Activated T-helper 1 cell treated with Interleukin-2 at 50 U/mL for 16 hours (primary cell): Measurements from ENCODE around the gene MARCHF9.
A peak's percentile ranks its signal among the peaks of the same experiment; 100 is the strongest.
"Not testable (repeated sequence)": the region's sequence is repeated elsewhere in the genome, so short reads cannot be mapped to it uniquely, and the experiment has no call there.

Experiments used
- DNase-seq: peaks from one replicate; pipeline ENCODE4 v3.0.0-alpha.2; 2020; ENCODE audit warnings: low read depth

Gene MARCHF9

DNA sequence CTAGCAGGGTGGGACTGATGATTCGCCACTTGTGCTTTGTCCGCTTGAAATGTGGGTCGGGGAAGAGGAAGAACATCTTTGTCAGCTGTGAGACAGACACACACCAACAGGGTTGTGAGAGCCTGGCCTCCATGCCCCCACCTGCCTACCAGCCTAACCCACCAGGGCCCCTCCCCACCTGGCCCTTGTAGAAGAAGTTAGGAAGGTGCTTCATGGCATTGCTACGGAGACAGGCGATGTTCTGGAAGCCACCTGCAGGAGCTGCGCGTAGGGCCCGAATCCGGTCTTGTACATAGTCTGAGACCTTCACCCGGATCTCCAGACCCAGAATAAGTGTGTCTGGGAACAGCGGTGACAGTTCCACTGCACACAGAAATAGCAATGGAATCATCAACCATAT lies 14.7 kb downstream of the MARCHF9 start:
- no peak for DNase-seq

DNA sequence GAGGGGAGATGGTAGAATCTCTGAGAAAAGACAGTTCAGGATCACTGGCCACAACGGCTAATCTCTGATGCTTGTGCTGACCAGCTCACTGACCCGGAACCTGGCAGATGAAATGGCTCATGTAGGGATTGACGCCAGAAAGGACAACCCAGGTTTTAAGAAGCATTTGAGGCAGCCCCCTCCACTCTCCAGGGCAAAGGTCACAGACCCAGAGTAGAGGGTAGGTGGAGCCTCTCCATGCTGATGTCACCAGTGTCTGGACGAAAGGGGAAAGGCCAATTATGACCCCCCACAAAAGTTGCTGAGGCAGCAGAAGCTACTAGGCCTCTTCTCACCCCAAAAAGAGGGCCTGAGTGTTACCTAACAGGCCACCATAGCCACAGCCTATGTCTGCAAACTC lies 15.8 kb downstream of the MARCHF9 start:
- no peak for DNase-seq

DNA sequence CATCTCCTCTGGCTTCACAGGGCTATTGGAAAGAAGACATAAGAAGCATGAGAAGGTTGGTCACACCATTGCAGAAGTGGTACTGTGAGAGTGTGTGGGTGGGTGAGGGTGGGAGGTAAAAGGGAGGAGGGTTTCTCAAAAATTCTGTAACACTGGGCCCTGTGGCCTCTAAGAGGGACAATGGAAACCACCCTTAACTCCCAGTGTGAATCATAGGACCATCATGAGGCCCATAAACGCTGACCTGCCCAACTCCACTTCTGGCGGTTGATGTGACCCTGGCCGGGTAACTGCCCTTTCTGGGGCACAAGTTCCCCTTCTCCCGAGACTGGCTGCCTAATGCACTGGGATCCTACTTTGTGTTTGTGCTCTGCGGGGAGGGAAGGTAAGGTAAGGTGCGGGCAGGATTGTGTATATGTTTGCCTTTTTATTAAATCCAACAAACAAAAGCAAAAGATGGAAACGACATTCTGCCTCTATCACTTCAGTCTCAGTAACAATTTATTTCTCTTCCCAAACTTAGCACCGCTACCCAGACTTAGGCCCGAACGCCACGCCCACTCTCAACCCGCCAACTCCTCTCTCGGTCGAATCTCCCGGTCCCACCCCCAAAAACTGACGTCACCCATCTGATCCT lies 16.5 kb downstream of the MARCHF9 start:
- peak; percentile 55 for DNase-seq

DNA sequence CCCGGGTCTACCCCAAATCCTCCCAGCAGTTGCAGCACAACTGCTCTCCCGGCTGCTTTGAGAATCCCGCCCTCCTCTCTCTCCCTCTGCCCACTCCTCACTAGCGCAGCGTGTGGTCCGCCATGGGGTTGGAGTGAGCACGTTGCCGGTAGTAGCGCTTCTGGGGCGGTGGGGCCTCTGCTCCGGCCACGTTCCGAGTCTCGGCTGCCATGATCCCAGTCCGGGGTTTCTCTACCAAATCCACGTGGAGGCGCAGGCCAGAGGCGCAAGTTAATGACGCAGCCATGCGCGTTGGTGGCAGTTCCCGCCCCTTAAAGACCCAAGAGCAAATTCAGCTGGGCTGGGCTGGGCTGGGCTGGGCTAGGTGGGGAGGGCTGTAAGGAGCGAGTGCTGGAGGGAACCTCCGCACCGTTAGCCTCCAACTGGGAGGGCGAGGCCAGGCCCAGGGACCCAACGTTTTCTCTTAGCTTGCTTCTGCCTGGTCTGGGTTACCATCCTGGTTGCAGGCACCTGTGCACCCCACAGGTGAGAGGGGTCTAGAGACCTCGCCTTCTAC lies 17.0 kb downstream of the MARCHF9 start, which contains the start of gene METTL1:
TSS of gene METTL1 (minus strand) at position 233 of the 556 bp plus-strand sequence. CDS start at position 211, 22 bp downstream.
- peak; percentile 76 for DNase-seq

DNA sequence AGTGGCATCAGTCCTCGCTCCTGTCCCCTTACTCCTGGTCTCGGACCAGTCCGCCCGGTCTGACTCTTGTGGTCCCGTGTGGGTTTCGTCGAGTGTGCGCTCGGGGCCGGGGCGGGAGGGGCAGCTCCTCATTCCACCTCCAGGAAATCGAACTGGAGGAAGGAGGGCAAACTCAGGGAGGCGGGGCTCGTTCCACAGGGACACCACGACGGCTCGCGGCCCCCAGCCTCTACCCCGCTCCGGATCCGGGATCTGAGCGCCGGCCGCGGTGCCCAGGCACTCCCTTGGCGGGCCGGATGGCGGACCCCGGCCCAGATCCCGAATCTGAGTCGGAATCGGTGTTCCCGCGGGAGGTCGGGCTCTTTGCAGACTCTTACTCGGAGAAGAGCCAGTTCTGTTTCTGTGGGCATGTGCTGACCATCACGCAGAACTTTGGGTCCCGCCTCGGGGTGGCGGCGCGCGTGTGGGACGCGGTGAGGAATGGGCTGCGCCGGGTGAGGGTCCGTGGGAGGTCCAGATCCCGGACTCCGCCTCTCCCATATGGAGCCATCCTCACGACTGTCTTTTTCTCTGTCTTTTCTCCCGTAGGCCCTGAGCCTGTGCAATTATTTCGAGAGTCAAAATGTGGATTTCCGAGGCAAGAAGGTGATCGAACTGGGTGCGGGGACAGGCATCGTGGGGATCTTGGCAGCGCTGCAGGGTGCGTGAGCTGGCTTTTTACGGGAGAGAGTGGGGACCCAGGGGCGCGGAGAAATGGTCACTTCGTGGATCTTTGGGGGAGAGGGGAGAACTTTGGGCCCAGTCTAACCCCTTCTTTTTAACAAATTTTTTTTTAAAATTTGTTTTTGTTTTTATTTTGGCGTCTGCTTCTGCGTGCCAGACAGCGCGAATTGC lies 17.8 kb downstream of the MARCHF9 start, which contains the start of gene EEF1AKMT3:
TSS of gene EEF1AKMT3 (plus strand) at position 186 of the 894 bp plus-strand sequence. CDS start at position 297, 111 bp downstream.
- DNase-seq = no peak

DNA sequence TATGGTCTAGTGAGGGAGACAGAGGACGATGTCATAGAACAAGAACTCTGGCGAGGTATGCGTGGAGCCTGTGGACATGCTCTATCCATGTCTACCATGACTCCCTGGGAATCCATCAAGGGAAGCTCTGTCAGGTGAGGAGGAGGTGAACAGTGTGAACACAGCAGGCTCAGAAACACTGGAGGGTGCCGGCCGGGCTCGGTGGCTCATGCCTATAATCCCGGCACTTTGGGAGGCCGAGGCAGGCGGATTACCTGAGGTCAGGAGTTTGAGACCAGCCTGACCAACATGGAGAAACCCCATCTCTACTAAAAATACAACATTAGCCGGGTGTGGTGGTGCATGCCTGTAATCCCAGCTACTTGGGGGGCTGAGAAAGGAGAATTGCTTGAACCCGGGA lies 19.7 kb downstream of the MARCHF9 start:
- not testable (repeated sequence) for DNase-seq

DNA sequence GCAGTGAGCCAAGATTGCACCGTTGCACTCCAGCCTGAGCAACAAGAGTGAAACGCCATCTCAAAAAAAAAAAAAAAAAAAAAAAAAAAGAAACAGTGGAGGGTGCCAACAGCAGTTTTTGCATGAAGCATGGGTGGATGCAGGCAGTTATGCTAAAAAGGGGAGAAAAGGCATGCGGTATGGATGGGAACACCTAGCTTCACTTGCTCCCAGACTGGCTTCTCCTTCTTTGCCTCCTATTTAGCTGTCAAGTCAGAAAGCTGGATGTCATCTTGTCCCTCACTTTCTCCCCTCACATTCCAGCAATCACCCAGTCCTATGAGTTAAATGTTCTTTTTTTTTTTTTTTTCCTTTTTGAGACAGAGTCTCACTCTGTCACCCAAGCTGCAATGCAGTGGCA lies 20.1 kb downstream of the MARCHF9 start:
- no peak for DNase-seq

DNA sequence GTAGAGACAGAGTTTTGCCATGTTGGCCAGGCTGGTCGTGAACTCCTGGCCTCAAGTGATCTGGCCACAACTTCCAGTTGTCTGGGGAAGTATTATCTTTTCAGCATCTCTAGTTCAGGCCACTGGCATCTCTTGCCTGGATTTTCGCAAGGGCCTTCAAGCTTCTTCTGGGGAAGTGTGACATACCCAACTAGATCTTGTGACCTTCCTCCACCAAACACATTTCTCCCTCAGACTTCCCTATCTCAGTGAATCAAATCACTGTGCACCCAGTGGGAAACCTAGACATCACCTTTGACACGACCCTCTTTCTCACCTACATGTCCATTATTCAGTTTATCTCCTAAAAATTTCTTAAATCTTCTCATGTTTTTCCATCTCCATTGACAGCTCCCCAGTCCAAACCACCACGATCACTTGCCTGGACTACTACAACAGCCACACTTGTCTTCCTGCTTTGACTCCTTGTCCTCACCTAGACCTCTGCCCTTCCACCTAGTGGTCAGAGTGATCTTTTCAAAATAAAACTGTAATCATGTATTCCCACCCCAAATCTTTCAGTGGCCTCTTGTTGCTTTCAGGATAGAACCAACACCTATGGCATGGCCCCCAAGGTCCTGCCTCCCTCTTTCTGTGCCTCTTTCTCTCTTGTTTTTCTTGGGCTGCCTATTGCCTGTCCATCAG lies 20.8 kb downstream of the MARCHF9 start:
- DNase-seq = no peak

DNA sequence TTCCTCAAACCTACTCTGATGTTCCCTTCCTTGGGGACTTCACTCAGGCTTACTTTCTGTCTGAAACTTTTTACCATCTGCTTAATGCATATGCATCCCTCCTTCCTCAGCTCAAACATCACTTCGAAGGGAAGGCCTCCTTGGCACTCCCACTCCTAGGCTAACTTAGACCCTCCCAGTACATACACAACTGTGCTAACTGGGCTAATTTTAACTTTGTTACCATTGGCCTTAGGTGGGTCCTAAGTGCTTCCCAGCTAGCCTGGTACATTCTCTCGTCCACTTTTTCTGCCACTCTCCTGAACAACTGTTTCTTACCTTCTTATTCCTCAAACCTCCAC lies 21.3 kb downstream of the MARCHF9 start:
- no peak for DNase-seq

DNA sequence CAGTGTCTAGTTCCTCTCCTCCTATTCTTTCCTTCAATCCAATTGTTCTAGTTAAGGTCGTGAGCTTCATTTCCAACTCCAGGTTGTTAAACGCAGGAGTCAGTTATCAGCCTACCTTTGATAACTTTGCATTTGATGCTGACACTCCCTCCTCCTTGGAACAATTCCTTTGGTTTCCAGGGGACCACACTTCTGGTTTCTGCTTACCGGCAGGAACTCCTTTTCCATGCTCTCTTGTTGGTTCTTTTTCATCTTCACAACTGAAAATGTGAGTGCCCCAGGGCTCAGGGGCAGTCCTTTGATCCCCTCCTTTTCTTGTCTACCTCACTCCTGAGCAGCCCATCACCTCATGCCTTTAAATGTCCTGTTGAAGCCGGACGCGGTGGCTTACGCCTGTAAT lies 22.5 kb downstream of the MARCHF9 start:
- no peak for DNase-seq

DNA sequence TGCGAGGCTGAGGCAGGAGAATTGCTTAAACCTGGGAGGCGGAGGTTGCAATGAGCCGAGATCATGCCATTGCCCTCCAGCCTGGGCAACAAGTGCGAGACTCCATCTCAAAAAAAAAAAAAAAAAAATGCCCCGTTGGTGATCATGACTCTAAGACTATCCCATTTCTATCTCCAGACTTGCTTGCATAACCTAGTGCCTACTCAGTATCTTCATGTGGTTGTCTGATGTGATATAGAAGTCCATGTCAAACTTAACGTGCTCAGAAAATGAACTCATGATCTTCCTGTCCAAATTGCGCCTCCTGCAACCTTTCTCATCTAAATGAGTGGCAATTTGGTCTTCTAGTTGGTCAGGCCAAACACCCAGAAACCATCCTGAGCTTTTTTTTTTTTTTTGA lies 23.0 kb downstream of the MARCHF9 start:
- DNase-seq = no peak

DNA sequence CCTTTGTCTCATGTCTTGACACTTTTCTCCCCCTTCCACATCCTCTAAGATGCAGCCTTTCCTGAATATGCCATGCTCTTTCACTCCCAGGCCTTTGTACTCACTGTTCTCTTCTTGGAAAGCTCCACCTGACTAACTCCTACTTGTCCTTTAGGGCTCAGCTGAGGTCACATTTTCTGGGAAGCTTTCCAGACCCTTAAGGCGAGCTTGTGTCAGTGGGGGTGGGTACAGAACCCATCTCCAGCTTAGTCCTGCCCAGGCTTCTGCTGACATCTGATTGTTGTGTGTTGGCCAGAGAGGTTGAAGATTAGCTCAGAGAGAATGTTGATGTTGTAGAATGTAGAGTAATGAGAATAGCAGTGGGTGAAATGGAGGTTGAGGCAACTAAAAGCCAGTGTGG lies 24.8 kb downstream of the MARCHF9 start:
- no peak for DNase-seq

DNA sequence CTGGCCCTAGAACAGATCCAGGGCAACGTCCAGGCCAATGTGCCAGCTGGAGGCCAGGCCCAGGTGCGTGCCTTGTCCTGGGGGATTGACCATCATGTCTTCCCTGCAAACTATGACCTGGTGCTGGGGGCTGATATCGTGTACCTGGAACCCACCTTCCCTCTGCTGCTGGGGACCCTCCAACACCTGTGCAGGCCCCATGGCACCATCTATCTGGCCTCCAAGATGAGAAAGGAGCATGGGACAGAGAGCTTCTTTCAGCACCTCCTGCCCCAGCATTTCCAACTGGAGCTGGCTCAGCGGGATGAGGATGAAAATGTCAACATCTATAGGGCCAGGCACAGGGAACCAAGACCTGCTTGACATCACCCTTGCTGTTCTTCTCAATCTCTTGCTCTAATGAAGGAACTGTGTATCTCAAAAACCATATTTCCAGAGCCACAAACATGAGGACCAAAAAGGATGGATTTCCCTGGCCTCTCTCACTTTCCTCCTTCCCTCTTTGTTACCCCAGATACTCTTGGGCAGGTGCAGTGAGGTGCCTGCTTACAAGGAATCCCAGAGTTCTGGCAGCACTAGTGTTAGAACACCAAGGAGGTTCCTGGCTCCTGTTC lies 25.5 kb downstream of the MARCHF9 start:
- no peak for DNase-seq

DNA sequence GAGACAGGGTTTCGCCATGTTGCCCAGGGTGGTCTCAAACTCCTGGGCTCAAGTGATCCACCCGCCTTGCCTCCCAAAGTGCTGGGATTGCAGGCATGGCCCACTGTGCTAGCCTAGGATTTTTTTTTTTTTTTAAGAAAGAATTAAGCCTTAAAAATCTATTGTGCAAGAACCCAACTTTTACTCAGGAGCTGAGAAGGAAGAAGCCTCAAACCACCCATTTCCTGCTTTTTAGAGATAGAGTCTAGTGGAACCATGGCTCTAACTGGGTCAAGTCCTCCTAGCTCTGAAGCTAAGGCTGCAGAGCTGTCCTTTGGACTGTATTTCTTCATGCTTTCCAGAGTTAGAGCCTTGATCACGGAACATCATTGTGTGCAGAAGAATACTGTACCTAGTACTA lies 26.3 kb downstream of the MARCHF9 start:
- DNase-seq = no peak

DNA sequence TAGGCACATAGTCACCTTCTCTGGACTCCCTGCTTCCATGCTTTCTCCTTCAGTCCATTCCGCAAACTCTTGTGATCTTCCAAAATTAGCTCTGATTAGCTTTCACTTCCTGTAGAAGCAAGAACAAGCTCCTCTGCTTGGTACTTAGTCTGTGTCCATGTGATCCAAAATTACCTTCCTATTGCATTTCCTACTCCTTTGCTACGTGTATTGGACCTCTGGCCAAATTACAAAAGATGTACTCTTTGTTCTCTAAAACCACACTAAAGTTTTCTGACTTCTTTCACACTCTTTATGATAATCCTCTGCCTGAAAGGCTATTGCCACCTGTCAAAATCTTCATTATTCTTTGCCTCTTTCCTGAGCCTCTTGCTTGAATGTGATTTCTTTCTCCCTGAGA lies 26.9 kb downstream of the MARCHF9 start:
- no peak for DNase-seq

DNA sequence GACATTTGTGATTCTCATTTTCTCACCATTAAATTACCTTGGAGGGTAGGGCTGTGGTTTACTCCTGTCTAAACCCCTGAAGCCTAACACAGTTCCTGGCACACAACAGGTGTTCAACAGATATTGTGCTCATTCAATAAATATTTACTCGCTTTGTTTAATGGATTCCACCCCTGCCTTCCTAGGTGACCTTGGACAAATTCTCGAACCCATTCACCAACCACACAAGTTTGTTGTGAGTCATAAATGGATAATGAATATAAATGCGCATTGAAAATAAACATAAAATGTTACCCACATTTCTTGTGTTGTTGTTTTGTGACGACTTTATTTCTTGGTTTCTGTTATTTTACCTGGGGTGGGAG lies 27.3 kb downstream of the MARCHF9 start:
- no peak for DNase-seq

DNA sequence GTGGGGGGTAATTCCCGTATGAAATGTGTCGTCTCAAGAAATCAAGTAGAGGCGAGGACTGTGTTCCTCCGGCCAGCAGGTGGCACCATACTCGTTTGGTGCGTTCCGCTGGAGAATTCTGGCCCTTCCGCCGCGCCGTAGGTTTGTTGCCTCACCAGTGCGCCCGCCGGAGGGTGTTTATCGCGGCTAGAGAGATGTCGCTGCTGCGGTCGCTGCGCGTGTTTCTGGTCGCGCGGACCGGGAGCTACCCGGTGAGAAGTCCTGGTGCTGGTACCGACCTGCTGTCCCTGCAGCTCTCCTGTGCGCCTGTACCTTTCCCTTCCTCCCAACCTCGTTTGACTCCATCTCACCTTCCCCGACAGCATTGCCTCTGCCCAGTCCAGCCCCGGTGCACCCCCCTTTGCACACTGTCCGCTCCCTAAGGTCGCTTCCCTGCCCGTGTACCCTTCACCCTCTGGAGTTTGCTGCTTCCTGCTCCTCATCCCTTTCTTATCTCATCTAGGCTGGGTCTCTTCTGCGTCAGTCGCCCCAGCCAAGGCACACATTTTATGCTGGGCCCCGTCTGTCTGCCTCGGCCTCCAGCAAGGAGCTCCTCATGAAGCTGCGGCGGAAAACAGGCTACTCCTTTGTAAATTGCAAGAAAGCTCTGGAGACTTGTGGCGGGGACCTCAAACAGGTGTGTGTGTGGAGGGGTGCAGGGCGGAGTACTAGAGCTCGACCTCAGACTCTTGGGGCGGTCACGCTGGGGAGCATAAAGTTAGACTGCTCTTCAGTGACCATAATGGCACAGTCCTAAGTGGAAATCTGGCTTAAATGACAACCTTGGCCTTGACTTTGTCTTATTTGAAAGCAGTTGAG lies 27.9 kb downstream of the MARCHF9 start, which contains the start of gene TSFM:
TSS of gene TSFM (plus strand) at position 180 of the 858 bp plus-strand sequence. CDS start at position 195, 15 bp downstream.
- DNase-seq = peak; percentile 93

DNA sequence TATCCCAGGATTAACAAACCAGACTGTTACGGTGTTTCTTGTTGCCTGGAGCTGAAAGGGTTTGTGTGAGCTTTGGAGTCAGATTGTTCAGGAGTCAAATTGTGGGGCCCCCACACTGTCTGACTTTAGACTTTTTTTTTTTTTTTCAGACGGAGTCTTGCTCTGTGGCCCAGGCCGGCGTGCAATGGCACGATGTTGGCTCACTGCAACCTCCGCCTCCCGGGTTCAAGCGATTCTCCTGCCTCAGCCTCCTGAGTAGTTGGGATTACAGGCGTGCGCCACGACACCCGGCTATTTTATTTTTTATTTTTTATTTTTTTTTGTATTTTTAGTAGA lies 28.5 kb downstream of the MARCHF9 start:
- no peak for DNase-seq

DNA sequence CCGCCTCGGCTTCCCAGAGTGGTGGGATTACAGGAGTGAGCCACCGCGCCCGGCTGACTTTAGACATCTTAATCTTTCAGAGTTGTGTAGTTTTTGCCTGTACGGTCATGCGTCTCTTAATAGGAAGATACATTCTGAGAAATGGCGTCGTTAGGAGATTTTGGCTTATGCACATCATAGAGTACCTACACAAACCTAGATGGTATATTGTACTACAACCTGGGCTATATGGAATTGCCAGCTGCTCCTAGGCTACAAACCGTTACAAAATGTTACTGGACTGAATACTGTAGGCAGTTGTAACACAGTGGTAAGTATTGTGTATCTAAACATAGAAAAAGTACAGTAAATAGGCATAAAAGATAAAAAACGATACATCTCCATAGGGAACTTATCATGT lies 29.0 kb downstream of the MARCHF9 start:
- no peak for DNase-seq

DNA sequence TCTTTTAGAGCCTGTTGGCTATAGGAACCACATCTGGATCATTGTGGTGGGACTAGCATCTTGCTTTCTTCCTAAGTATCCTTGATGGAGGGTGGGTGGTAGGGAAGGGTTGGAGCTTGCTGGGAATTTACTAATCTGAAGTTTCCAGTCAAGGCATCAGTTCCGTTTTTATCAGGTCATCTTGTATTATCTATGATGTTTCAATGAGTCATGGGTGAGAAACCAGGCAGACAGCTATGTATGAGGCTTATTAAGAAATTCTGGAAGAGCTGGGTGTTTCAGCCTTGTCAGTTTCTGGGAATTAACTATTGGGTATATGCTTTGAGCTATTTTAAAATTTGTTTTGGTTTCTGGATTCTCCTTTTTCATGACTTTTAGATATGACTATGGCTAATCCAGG lies 39.0 kb downstream of the MARCHF9 start:
- no peak for DNase-seq

DNA sequence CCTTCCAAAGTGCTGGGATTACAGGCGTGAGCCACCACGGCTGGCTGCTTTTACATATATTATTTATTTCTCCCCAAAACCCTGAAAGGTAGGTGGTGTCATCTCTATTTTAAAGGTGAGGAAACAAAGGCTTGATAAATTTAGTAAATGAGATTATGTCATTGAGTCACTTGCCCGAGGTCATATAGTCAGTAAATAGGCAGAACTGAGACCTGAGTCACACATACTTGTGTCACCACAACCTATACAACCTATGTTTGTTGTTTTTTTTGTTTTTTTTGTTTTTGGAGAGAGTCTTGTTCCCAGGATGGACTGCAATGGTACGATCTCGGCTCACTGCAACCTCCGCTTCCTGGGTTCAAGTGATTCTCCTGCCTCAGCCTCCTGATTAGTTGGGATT lies 40.5 kb downstream of the MARCHF9 start:
- no peak for DNase-seq
